Mesodermal cell (in vitro differentiated cells): ENCODE data around the gene DDX17.

Source experiments
- H3K27ac ChIP-seq: 2 replicates; pipeline ENCODE4 v1.7.0; 2013; ENCODE audit warnings: mild to moderate bottlenecking, low read depth, low read length, moderate library complexity; ENCODE audit not compliant: severe bottlenecking
- H3K36me3 ChIP-seq: 2 replicates; pipeline ENCODE4 v1.7.1; 2013; ENCODE audit warnings: mild to moderate bottlenecking, low read length, moderate library complexity; ENCODE audit not compliant: control insufficient read depth, insufficient read depth
- H3K4me1 ChIP-seq: one replicate; pipeline ENCODE4 v1.7.1; 2013; ENCODE audit warnings: mild to moderate bottlenecking, low read length; ENCODE audit not compliant: insufficient read depth, control insufficient read depth, poor library complexity, severe bottlenecking
- H3K4me3 ChIP-seq: 2 replicates; pipeline ENCODE4 v1.7.0; 2013; ENCODE audit warnings: low read length, control low read depth, mild to moderate bottlenecking; ENCODE audit not compliant: insufficient read depth, poor library complexity, severe bottlenecking; ENCODE audit errors: extremely low read depth
- H3K9me3 ChIP-seq: 2 replicates; pipeline ENCODE4 v1.7.1; 2013; ENCODE audit warnings: mild to moderate bottlenecking, low read length, moderate library complexity; ENCODE audit not compliant: control insufficient read depth
- WGBS, 2 experiments: methylation state at CpG; one replicate each; pipeline ENCODE4 v1.1.5; 2013; ENCODE audit warnings: missing lambda C conversion rate in 2 of 2; ENCODE audit not compliant: insufficient coverage in 2 of 2; 5-methylcytosine and 5-hydroxymethylcytosine counted together

Gene DDX17

GRCh38 chr22:38446018-38446601, 60.0 kb downstream of the DDX17 start:
- H3K4me1 ChIP-seq = no peaks in the 10 kb centered on the region
- H3K27ac ChIP-seq = no peak overlapping the region
- no peaks in the 10 kb centered on the region for H3K9me3 ChIP-seq
- WGBS, 2 experiments = 83 to 92% methylated on average over 7 to 8 of the region's 9 CpGs
- no peaks in the 10 kb centered on the region for H3K36me3 ChIP-seq
- no peak overlapping the region for H3K4me3 ChIP-seq

- WGBS, 2 experiments = 89 to 95% methylated on average over 10 of the region's 10 CpGs
- Histone ChIP-seq H3K4me1 (no peaks in the 10 kb centered on the region), H3K27ac (no peak overlapping the region), H3K9me3 (no peaks in the 10 kb centered on the region), H3K4me3 (no peak overlapping the region), H3K36me3 (no peaks in the 10 kb centered on the region)
Observed at GRCh38 chr22:38444783-38445182, 61.3 kb downstream of the DDX17 start.

- Histone ChIP-seq H3K27ac (no peak overlapping the region), H3K4me3 (no peak overlapping the region), H3K4me1 (no peaks in the 10 kb centered on the region), H3K9me3 (no peaks in the 10 kb centered on the region), H3K36me3 (no peaks in the 10 kb centered on the region)
- 81 to 83% methylated on average over 19 to 21 of the region's 21 CpGs for WGBS, 2 experiments
Observed at GRCh38 chr22:38443628-38444521, 62.2 kb downstream of the DDX17 start.

GRCh38 chr22:38442967-38443627, 63.0 kb downstream of the DDX17 start:
- 72 to 75% methylated on average over 12 to 13 of the region's 13 CpGs for WGBS, 2 experiments
- no peaks in the 10 kb centered on the region for H3K36me3 ChIP-seq
- no peak overlapping the region for H3K4me3 ChIP-seq
- no peaks in the 10 kb centered on the region for H3K4me1 ChIP-seq
- H3K9me3 ChIP-seq = no peaks in the 10 kb centered on the region
- H3K27ac ChIP-seq = no peak overlapping the region

- Histone ChIP-seq H3K27ac (no peak overlapping the region), H3K4me3 (no peak overlapping the region), H3K9me3 (no peaks in the 10 kb centered on the region), H3K4me1 (no peaks in the 10 kb centered on the region), H3K36me3 (no peaks in the 10 kb centered on the region)
- 75 to 78% methylated on average over 12 to 15 of the region's 16 CpGs for WGBS, 2 experiments
Observed at GRCh38 chr22:38441620-38442287, 64.4 kb downstream of the DDX17 start.

GRCh38 chr22:38440747-38441350, 65.3 kb downstream of the DDX17 start:
- WGBS, 2 experiments = 92 to 95% methylated on average over 4 to 12 of the region's 14 CpGs
- no peaks in the 10 kb centered on the region for H3K4me1 ChIP-seq
- H3K36me3 ChIP-seq = no peaks in the 10 kb centered on the region
- H3K27ac ChIP-seq = no peak overlapping the region
- no peaks in the 10 kb centered on the region for H3K9me3 ChIP-seq
- no peak overlapping the region for H3K4me3 ChIP-seq

- no peaks in the 10 kb centered on the region for H3K9me3 ChIP-seq
- 95 to 100% methylated on average over 8 to 9 of the region's 9 CpGs for WGBS, 2 experiments
- H3K4me1 ChIP-seq = no peaks in the 10 kb centered on the region
- H3K4me3 ChIP-seq = no peak overlapping the region
- H3K27ac ChIP-seq = no peak overlapping the region
- H3K36me3 ChIP-seq = no peaks in the 10 kb centered on the region
Observed at GRCh38 chr22:38437416-38437815, 68.7 kb downstream of the DDX17 start.

- Histone ChIP-seq H3K4me3 (no peak overlapping the region), H3K27ac (no peak overlapping the region), H3K36me3 (no peaks in the 10 kb centered on the region), H3K4me1 (no peaks in the 10 kb centered on the region), H3K9me3 (no peaks in the 10 kb centered on the region)
- 86 to 93% methylated on average over 13 to 15 of the region's 15 CpGs for WGBS, 2 experiments
Observed at GRCh38 chr22:38436629-38437395, 69.3 kb downstream of the DDX17 start.

- Histone ChIP-seq H3K9me3 (no peaks in the 10 kb centered on the region), H3K4me3 (no peak overlapping the region), H3K4me1 (no peaks in the 10 kb centered on the region), H3K27ac (no peak overlapping the region), H3K36me3 (no peaks in the 10 kb centered on the region)
- 69 to 76% methylated on average over 2 of the region's 4 CpGs for WGBS, 2 experiments
Observed at GRCh38 chr22:38435965-38436364, 70.1 kb downstream of the DDX17 start.

- H3K9me3 ChIP-seq = no peaks in the 10 kb centered on the region
- H3K4me3 ChIP-seq = no peak overlapping the region
- WGBS, 2 experiments = 87 to 100% methylated on average over 2 to 3 of the region's 4 CpGs
- no peaks in the 10 kb centered on the region for H3K4me1 ChIP-seq
- no peaks in the 10 kb centered on the region for H3K36me3 ChIP-seq
- H3K27ac ChIP-seq = no peak overlapping the region
Observed at GRCh38 chr22:38435010-38435409, 71.1 kb downstream of the DDX17 start.
